GM10248 (cell line): ENCODE results near the gene TEX35.

Experiments
- CTCF ChIA-PET: fragments of 300-600 bp; sonication (Branson Sonifier 250); formaldehyde crosslinking; extraction: SDS; loops from one replicate; lab custom pipeline; 2021; ENCODE audit warnings: antibody characterized with exemption; lab: Yijun Ruan, JAX
- POLR2A ChIA-PET: fragments of 350-650 bp; sonication (Branson Sonifier 250); formaldehyde crosslinking; extraction: SDS; loops from one replicate; lab custom pipeline; 2020; ENCODE audit warnings: antibody characterized with exemption; lab: Yijun Ruan, JAX
- DNase-seq: peaks from one replicate; pipeline ENCODE4 v3.0.0; 2012; ENCODE audit errors: extremely low spot score
- TF ChIP-seq, protein P1 (sequence below): IDR thresholded peaks from 2 replicates; pipeline ENCODE4 v1.5.1; 2012; ENCODE audit warnings: mild to moderate bottlenecking, low read depth; ENCODE audit errors: extremely low read depth, missing control alignments, control extremely low read depth

The TEX35 gene

DNA sequence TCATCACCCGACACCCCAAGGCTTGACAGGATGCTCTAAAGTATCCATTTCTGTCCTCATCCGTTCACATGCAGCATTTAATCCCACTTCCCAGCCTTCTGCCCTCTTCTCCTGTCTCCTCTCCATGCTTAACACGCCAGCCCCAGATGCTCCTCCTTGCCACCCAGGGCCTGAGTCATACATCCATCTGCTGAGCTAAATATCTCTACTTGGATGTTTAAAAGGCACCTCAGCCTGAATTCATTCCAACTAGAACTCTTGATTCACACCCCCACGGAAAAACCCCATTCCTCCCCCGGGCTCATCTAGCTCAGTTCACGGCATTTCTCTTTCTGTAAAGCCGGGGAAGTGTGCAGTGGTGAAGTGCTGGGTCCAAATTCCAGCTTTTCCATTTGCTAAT lies 27.7 kb downstream of the TEX35 start:
- DNase-seq, result no peak
- TF ChIP-seq, protein P1, sequence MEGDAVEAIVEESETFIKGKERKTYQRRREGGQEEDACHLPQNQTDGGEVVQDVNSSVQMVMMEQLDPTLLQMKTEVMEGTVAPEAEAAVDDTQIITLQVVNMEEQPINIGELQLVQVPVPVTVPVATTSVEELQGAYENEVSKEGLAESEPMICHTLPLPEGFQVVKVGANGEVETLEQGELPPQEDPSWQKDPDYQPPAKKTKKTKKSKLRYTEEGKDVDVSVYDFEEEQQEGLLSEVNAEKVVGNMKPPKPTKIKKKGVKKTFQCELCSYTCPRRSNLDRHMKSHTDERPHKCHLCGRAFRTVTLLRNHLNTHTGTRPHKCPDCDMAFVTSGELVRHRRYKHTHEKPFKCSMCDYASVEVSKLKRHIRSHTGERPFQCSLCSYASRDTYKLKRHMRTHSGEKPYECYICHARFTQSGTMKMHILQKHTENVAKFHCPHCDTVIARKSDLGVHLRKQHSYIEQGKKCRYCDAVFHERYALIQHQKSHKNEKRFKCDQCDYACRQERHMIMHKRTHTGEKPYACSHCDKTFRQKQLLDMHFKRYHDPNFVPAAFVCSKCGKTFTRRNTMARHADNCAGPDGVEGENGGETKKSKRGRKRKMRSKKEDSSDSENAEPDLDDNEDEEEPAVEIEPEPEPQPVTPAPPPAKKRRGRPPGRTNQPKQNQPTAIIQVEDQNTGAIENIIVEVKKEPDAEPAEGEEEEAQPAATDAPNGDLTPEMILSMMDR, result no peak
- POLR2A ChIA-PET, result no interaction called here

DNA sequence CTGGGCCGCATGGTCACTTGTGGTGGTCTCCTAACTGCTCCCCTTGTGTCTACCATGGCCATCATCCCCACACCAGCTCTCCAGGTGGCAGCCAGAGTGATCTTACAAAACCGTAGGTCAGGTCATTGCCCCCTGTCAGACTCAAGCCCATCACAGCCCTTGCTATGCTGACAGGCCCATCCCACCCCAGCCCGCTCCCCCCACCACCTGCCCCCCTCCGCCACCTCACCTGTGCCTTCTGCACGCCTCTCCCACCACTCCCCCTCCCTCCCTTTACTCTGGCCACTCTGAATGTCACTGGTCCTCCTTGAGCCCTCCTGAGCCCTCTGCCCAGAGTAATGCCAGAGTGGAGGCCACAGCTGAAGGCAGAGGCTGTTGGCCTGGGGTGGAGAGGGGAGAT lies 28.5 kb downstream of the TEX35 start:
- DNase-seq, result no peak
- CTCF ChIA-PET, result interaction anchor here (0.8 to 9.2 kb wide), 12 partner anchors 9 to 465 kb away, joined by 3 to 118 read pairs (median 5); no protein-coding TSS in a partner anchor

More for the DNA sequence above, 27.7 kb downstream of the TEX35 start:
- CTCF ChIA-PET, result interaction anchor here (0.9 to 9.2 kb wide), 9 partner anchors 8 to 465 kb away, joined by 3 to 118 read pairs (median 11); no protein-coding TSS in a partner anchor

DNA sequence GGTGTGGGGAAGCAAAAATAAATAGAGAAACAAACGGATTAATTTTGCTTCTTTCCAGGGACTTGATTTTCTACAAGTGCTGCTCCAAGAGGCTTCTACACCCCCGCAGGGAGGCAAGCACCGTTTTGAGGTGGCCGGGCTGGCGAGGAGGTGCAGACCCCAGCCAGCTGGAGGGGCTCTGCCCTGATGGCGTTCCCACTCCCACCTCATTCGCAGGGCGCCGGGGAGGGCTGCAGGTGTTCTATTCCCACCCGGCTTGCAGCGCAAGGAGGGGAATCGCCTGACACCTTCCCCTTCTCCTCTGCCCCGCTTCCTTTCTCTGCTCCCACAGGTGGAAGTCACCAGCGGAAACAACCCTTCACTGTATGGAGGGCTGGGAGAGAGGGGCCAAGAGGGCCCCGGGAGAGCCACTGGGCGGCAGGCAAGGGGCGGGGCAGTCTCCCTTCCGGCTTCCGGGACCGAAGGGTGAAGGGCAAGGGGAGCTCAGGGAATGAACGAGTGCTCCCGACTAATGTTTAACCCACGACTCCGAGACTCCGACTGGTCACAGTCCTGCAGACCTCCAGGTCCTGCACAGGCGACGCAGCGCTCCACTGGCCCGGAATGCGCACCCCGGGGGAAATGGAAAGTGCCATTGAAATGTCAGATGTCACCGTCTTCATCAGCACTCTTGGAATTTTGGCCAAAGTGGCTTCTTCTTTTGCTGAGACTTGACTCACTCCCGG lies 29.1 kb downstream of the TEX35 start:
- ChIA-PET CTCF (interaction anchor here (0.6 to 9.2 kb wide), 23 partner anchors 9 to 537 kb away, joined by 3 to 118 read pairs (median 4); no protein-coding TSS in a partner anchor), POLR2A (no interaction called here)
- TF ChIP-seq, protein P1, result no peak
- DNase-seq, result peak; percentile 72

More for the DNA sequence above, 28.5 kb downstream of the TEX35 start:
- POLR2A ChIA-PET, result no interaction called here
- TF ChIP-seq, protein P1, result no peak

DNA sequence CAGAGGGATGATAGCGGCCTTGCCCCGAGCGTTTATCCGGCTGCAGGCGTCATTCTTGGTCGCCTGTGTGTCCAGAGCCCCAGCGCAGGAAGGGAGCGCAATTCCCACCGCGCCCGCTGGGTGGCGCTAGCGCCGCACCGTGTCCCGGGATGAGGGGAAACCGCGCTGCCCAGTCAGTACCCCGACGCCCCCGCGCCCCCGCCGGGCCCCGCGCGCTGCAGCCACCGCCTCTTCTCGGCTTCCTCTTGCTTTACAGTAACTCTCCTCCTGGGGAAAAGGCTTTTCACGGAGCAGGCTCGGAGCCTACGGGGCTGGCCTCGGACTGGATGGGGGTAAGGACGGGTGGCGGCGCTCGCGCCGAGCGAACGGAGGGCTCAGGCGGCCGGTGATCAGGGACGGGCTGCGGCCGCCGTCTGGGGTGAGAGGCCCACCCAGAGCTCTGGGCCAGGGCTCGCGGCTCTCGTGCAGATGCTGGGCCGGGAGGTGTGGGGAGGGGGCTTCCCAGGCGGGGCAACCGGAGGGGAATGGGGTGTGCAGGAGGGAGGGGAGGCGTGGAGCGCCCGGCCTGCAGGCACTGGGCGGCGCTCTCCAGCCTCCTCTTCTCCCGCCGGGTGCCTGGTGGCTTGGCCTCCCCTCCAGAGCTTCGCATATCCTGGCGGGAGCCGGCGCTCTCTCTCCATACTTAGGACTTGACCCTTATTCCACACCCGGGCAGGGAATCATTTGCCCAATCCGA lies 29.8 kb downstream of the TEX35 start:
- TF ChIP-seq, protein P1, result peak; percentile 99
- POLR2A ChIA-PET, result no interaction called here
- DNase-seq, result peak; percentile 89

DNA sequence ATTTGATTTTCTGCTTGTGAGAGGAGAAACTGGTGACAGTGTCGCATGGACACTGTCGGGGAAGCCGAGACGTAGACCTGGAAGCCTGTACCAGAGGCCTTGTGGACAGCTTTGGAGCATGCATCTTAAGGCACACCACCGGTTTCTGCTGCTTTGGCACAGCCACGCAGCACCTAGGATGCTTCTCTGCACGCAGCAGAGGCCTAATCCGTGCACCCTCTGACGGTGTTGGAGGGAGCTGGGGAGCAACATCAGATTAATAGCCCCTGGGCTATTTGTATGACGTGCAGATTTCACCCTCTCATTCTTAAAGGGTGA lies 30.3 kb downstream of the TEX35 start:
- CTCF ChIA-PET, result interaction anchor here (0.6 to 9.2 kb wide), 34 partner anchors 8 to 1267 kb away, joined by 3 to 118 read pairs (median 4); no protein-coding TSS in a partner anchor
- POLR2A ChIA-PET, result no interaction called here
- no peak for DNase-seq
- TF ChIP-seq, protein P1, result no peak

More for the DNA sequence above, 29.8 kb downstream of the TEX35 start:
- CTCF ChIA-PET, result interaction anchor here (0.6 to 9.2 kb wide), 43 partner anchors 9 to 1267 kb away, joined by 3 to 118 read pairs (median 4); no protein-coding TSS in a partner anchor

DNA sequence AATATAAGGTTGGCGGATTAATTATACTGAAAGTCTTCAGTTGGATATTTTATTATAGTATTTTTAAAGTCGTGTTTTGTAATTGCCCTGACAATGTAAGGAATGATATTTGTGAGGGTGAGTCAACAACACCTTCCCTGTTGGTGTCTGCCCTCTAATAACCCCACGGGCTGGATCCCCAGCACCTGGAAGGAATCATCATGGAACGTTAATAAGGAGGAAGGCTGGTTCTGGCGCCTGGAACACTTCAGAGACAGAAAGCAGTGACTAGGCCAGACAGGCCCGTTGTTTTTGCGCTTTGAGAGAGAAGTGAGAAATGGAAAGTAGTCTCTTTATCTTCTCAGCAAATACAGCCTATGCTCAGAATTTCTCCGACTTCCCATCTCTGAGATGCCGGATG lies 31.6 kb downstream of the TEX35 start:
- DNase-seq, result no peak
- TF ChIP-seq, protein P1, result no peak
- ChIA-PET POLR2A (no interaction called here), CTCF (interaction anchor here (1.9 to 9.2 kb wide), 5 partner anchors 12 to 483 kb away, joined by 5 to 118 read pairs (median 46); no protein-coding TSS in a partner anchor)
